Endothelial cell of umbilical vein (primary cell): ENCODE measurements around the gene DENND5A. TPM values are rescaled to one million over a fixed set of nuclear protein-coding genes. Genes with fewer than 3 reads are reported as not detected.

Source experiments
- BruUV-seq: library from RNA; stranded (reverse); fragments of 400-500 nt; replicated peaks from 2 replicates; lab custom pipeline; 2021; lab: Mats Ljungman, UMichigan
- CTCF ChIA-PET: fragments of 300-600, 350-600 bp; sonication (Branson Sonifier 250); formaldehyde crosslinking; loops from one replicate; lab custom pipeline; 2021; ENCODE audit warnings: antibody characterized with exemption, inconsistent platforms; lab: Charles Lee
- POLR2A ChIA-PET: fragments of 300-600, 350-600 bp; sonication (Branson Sonifier 250); formaldehyde crosslinking; loops from one replicate; lab custom pipeline; 2021; ENCODE audit warnings: antibody characterized with exemption, inconsistent platforms; lab: Charles Lee
- DNase-seq: peaks from one replicate; pipeline ENCODE4 v3.0.0-alpha.2; 2011; ENCODE audit warnings: low read depth, low spot score
- FAIRE-seq: peaks from 2 replicates; lab custom pipeline; 2011; peaks lifted over from hg19 to GRCh38; lab: Jason Lieb, UNC
- H2AFZ ChIP-seq: 2 replicates; pipeline ENCODE4 v1.6.0; 2012; ENCODE audit warnings: low read depth, low read length, control low read depth, inconsistent platforms
- H3K27ac ChIP-seq: 2 replicates; pipeline ENCODE4 v1.5.1; 2011; ENCODE audit warnings: low read depth, mild to moderate bottlenecking, control low read depth, low read length, moderate library complexity; ENCODE audit not compliant: insufficient read depth
- H3K27me3 ChIP-seq, 2 experiments: 2 replicates each; pipeline versions ENCODE4 v1.6.0 to v1.6.1; 2011; ENCODE audit warnings: low read length in 2 of 2, mixed read lengths in 1 of 2; ENCODE audit not compliant: control insufficient read depth in 2 of 2, insufficient read depth in 2 of 2
- H3K36me3 ChIP-seq, 2 experiments: 2 replicates in 1 of 2; 3 replicates in 1 of 2; pipeline ENCODE4 v1.5.1; 2011; ENCODE audit warnings: low read length in 2 of 2, mild to moderate bottlenecking in 1 of 2, moderate library complexity in 1 of 2; ENCODE audit not compliant: control insufficient read depth in 2 of 2, insufficient read depth in 2 of 2; ENCODE audit errors: extremely low read depth in 1 of 2
- H3K4me1 ChIP-seq: 3 replicates; pipeline ENCODE4 v1.5.1; 2011; ENCODE audit warnings: mild to moderate bottlenecking, low read length; ENCODE audit not compliant: control insufficient read depth, insufficient read depth; ENCODE audit errors: extremely low read depth
- H3K4me2 ChIP-seq: 2 replicates; pipeline ENCODE4 v1.6.1; 2011; ENCODE audit warnings: low read length, control low read depth, mixed read lengths; ENCODE audit not compliant: insufficient read depth
- H3K4me3 ChIP-seq, 3 experiments: fragments of 200-600 bp in 1 of 3; sonication (generic), shearing (Covaris generic) in 1 of 3; replicated peaks in 1 of 3; 2 replicates each; pipeline ENCODE4 v1.5.1; 2011 to 2016; ENCODE audit warnings: control low read depth in 3 of 3, low read length in 3 of 3, mild to moderate bottlenecking in 2 of 3, inconsistent platforms in 1 of 3, low read depth in 1 of 3, moderate library complexity in 1 of 3; ENCODE audit not compliant: insufficient read depth in 1 of 3
- H3K79me2 ChIP-seq: 2 replicates; pipeline ENCODE4 v1.6.0; 2012; ENCODE audit warnings: low read length, inconsistent platforms; ENCODE audit not compliant: control insufficient read depth, insufficient read depth
- H3K9ac ChIP-seq: replicated peaks from 2 replicates; pipeline ENCODE3; 2011; ENCODE audit warnings: low read length, control low read depth; ENCODE audit not compliant: insufficient read depth; ENCODE audit errors: extremely low read depth
- H3K9me1 ChIP-seq: replicated peaks from 3 replicates; pipeline ENCODE4 v1.6.0; 2011; ENCODE audit warnings: mild to moderate bottlenecking, low read length; ENCODE audit not compliant: control insufficient read depth, insufficient read depth; ENCODE audit errors: extremely low read depth
- H3K9me3 ChIP-seq: replicated peaks from 2 replicates; pipeline ENCODE4 v1.5.1; 2012; ENCODE audit warnings: low read length, inconsistent platforms; ENCODE audit not compliant: control insufficient read depth, insufficient read depth
- H4K20me1 ChIP-seq: replicated peaks from 2 replicates; pipeline ENCODE3; 2011; ENCODE audit warnings: mild to moderate bottlenecking, low read length; ENCODE audit not compliant: control insufficient read depth, insufficient read depth; ENCODE audit errors: extremely low read depth
- CTCF ChIP-seq, 2 donors: IDR thresholded peaks; 1 replicate in 1 of 2; 2 replicates in 1 of 2; pipeline ENCODE4 v1.5.1; 2011; ENCODE audit warnings: low read length in 2 of 2, mild to moderate bottlenecking in 2 of 2, moderate library complexity in 2 of 2, control low read depth in 1 of 2, inconsistent platforms in 1 of 2, low read depth in 1 of 2; ENCODE audit not compliant: insufficient read depth in 1 of 2; ENCODE audit errors: extremely low read depth in 1 of 2
- FOS ChIP-seq: IDR thresholded peaks from 2 replicates; pipeline ENCODE4 v1.6.1; 2011; ENCODE audit warnings: mild to moderate bottlenecking, low read length, moderate library complexity, borderline replicate concordance; ENCODE audit not compliant: insufficient read depth
- GATA2 ChIP-seq: IDR thresholded peaks from 2 replicates; pipeline ENCODE4 v1.7.0; 2011; ENCODE audit warnings: low read depth, mild to moderate bottlenecking, moderate library complexity, mixed read lengths, low read length; ENCODE audit not compliant: insufficient read length, insufficient read depth
- MAX ChIP-seq: IDR thresholded peaks from 2 replicates; pipeline ENCODE4 v1.6.1; 2011; ENCODE audit not compliant: insufficient read depth, insufficient read length
- MYC ChIP-seq: IDR thresholded peaks from one replicate; pipeline ENCODE4 v1.6.1; 2011; ENCODE audit warnings: mild to moderate bottlenecking, low read depth, low read length
- POLR2A ChIP-seq: IDR thresholded peaks from 2 replicates; pipeline ENCODE4 v1.6.1; 2012; ENCODE audit warnings: low read depth, mild to moderate bottlenecking, control low read depth, low read length
- POLR2AphosphoS5 ChIP-seq: IDR thresholded peaks from 2 replicates; pipeline ENCODE4 v1.6.1; 2012; ENCODE audit warnings: low read depth, mild to moderate bottlenecking, control low read depth, low read length, moderate library complexity; ENCODE audit not compliant: insufficient read depth
- dilution Hi-C: fragments of 300-500 bp; cut with MboI; formaldehyde crosslinking; loops from one replicate; pipeline ENCODE4 v1.15.0; 2019; ENCODE audit warnings: low sequenced_read_pairs; ENCODE audit not compliant: extremely low pct_ligation_motif_present
- intact Hi-C: fragments of 100-400 bp; cut with micrococcal nuclease; formaldehyde crosslinking; loops from one replicate; pipeline ENCODE4 v1.10.0; 2022
- polyA plus RNA-seq, 4 experiments: library from polyadenylated mRNA; depleted of rRNA in 3 of 4; stranded (reverse) in 3 of 4; unstranded in 1 of 4; fragments of >200 nt; gene quantifications; 2 replicates each; pipeline versions ENCODE4 v1.2.1 to v1.2.3, GENCODE V29; 2011 to 2012; ENCODE audit warnings: missing spikeins in 1 of 4
- total RNA-seq: library from RNA; stranded (reverse); gene quantifications from 2 replicates; pipeline ENCODE4 v1.2.3, GENCODE V29; 2021

DENND5A gene
- total and polyA plus RNA-seq, 2 donors (not counting 3 experiments of a cell fraction or from before 2014, with no cell fraction given) = 116 to 220 TPM

- Histone ChIP-seq H3K9me1 (no peaks in the 10 kb centered on the region), H3K4me3 (no peak overlapping the region), H3K79me2 (peaks cover 4% of the 10 kb centered on the region), H3K27me3 (no peaks in the 10 kb centered on the region), H3K9ac (no peak overlapping the region), H3K36me3 (peaks cover 3 to 6% of the 10 kb centered on the region in 2 experiments), H3K9me3 (no peaks in the 10 kb centered on the region), H4K20me1 (no peaks in the 10 kb centered on the region), H3K4me2 (no peak overlapping the region), H3K4me1 (peaks cover 37% of the 10 kb centered on the region), H2AFZ (no peak overlapping the region), H3K27ac (no peak overlapping the region)
- intact Hi-C loops = no loop called here
- POLR2A ChIA-PET = no interaction called here
- dilution Hi-C loops = no loop called here
- BruUV-seq = no TSS peak
- no peak for DNase-seq
- no peak for FAIRE-seq
- no peak for TF ChIP-seq CTCF (IDR thresholded peaks at IDR 0.05; ENCODE audit: extremely low read depth in 1 of 2, insufficient read depth in 1 of 2, low read depth in 1 of 2, low read length in 2 of 2)
- TF ChIP-seq POLR2AphosphoS5 = no peak
- no peak for TF ChIP-seq FOS
- no peak for TF ChIP-seq MYC
- CTCF ChIA-PET = no interaction called here
Observed at GRCh38 chr11:9155930-9156329, 109.2 kb downstream of the DENND5A start.

- H3K27ac ChIP-seq = no peak overlapping the region
- TF ChIP-seq POLR2AphosphoS5 (no peak), POLR2A (no peak), MAX (no peak), GATA2 (no peak), FOS (no peak), CTCF (IDR thresholded peaks at IDR 0.05; ENCODE audit: extremely low read depth in 1 of 2, insufficient read depth in 1 of 2, low read depth in 1 of 2, low read length in 2 of 2) (no peak)
- peaks cover 4% of the 10 kb centered on the region for H3K79me2 ChIP-seq
- no peaks in the 10 kb centered on the region for H3K27me3 ChIP-seq
- DNase-seq = no peak
- ChIA-PET POLR2A (interaction anchor here (0.6 kb wide), 1 partner anchor 10 kb away, joined by 3 read pairs; no protein-coding TSS in a partner anchor), CTCF (interaction anchor here (1.0 to 1.5 kb wide), 3 partner anchors 13 to 21 kb away, joined by 3 to 5 read pairs (median 3); no protein-coding TSS in a partner anchor)
- no peaks in the 10 kb centered on the region for H4K20me1 ChIP-seq
- no peak overlapping the region for H3K4me3 ChIP-seq
- dilution Hi-C loops = no loop called here
- intact Hi-C loops = no loop called here
- no peak overlapping the region for H2AFZ ChIP-seq
- no peak overlapping the region for H3K9ac ChIP-seq
- H3K4me2 ChIP-seq = no peak overlapping the region
- peaks cover 28% of the 10 kb centered on the region for H3K4me1 ChIP-seq
- FAIRE-seq = no peak
- H3K9me1 ChIP-seq = no peaks in the 10 kb centered on the region
- no peaks in the 10 kb centered on the region for H3K9me3 ChIP-seq
- H3K36me3 ChIP-seq = peaks cover 6 to 14% of the 10 kb centered on the region in 2 experiments
- no TSS peak for BruUV-seq
Observed at GRCh38 chr11:9153651-9154050, 111.5 kb downstream of the DENND5A start.
